Measurements from ENCODE around the gene IYD. TPM values are rescaled to one million over a fixed set of nuclear protein-coding genes. Genes with fewer than 3 reads are reported as not detected.

IYD gene
- total and polyA plus RNA-seq, 9 of the 15 experiments (the other 6 are each of a cell fraction or from before 2014, with no cell fraction given) = not detected

- DNase-seq (ENCODE audit: extremely low read depth in 1 of 4, low spot score in 3 of 4) = no peak
- no peaks in the 10 kb centered on the region for H3K9me3 ChIP-seq (replicated peaks; ENCODE audit: control insufficient read depth, insufficient read depth, low read depth, low read length)
- no peak overlapping the region for H3K9ac ChIP-seq (ENCODE audit: insufficient read depth in 1 of 2, low read depth in 2 of 2, low read length in 2 of 2)
- H3K4me1 ChIP-seq (replicated peaks in 1 of 2; ENCODE audit: control insufficient read depth in 2 of 2, insufficient read depth in 2 of 2, low read length in 2 of 2) = no peaks in the 10 kb centered on the region
- no peaks in the 10 kb centered on the region for H3K36me3 ChIP-seq (ENCODE audit: control insufficient read depth, insufficient read depth, low read length)
- WGBS (ENCODE audit: insufficient coverage, low coverage, missing lambda C conversion rate) = 2% methylated on average over 13 of the region's 13 CpGs
- CTCF ChIA-PET (ENCODE audit: low intra/inter-chr PET ratio) = no interaction called here
- no peak for ATAC-seq
- no peak overlapping the region for H3K4me2 ChIP-seq (ENCODE audit: insufficient read depth, low read length)
- in situ Hi-C loops (cut with MboI) (no loop called here), intact Hi-C loops (cut with micrococcal nuclease) (no loop called here)
- no peak overlapping the region for H2AFZ ChIP-seq (ENCODE audit: low read depth, low read length)
- peaks cover 10 to 36% of the 10 kb centered on the region in 2 experiments; a peak in 4 of 5 replicates for H3K27me3 ChIP-seq (ENCODE audit: control insufficient read depth in 2 of 2, insufficient read depth in 2 of 2, low read length in 2 of 2)
- no peaks in the 10 kb centered on the region for H3K9me1 ChIP-seq (ENCODE audit: control insufficient read depth, insufficient read depth, low read length)
- POLR2A ChIA-PET = interaction anchor here (0.8 kb wide), 1 partner anchor 90 kb away, joined by 3 read pairs; no protein-coding TSS in a partner anchor
- no peaks in the 10 kb centered on the region for H3K79me2 ChIP-seq (ENCODE audit: control insufficient read depth, insufficient read depth, low read length)
- no peak overlapping the region for H3K4me3 ChIP-seq
- H3K27ac ChIP-seq (ENCODE audit: extremely low read depth, low read depth, low read length) = no peak overlapping the region
- BruUV-seq (replicated peaks) = no TSS peak
- H4K20me1 ChIP-seq (replicated peaks; ENCODE audit: control insufficient read depth, insufficient read depth, low read length) = peaks cover 4% of the 10 kb centered on the region; the same call in 1 of the 2 replicates
- FAIRE-seq = no peak
- no peak for TF ChIP-seq HSF4 (CRISPR knock-in tag; IDR thresholded peaks at IDR 0.05; ENCODE audit: borderline replicate concordance)
- TF ChIP-seq ZNF143 (CRISPR knock-in tag; IDR thresholded peaks at IDR 0.05) = no peak
- TF ChIP-seq E2F6 (IDR thresholded peaks at IDR 0.05; ENCODE audit: borderline replicate concordance in 1 of 2, extremely low read depth in 1 of 2, insufficient read depth in 1 of 2, insufficient read length in 1 of 2, low read depth in 1 of 2, low read length in 1 of 2, poor library complexity in 1 of 2, severe bottlenecking in 1 of 2) = no peak
- no peak for TF ChIP-seq KLF13 (tag; IDR thresholded peaks at IDR 0.05; ENCODE audit: borderline replicate concordance, low read depth)
- no peak for TF ChIP-seq SIN3A (IDR thresholded peaks at IDR 0.05; ENCODE audit: borderline replicate concordance in 2 of 2, control insufficient read depth in 1 of 2, low read depth in 2 of 2, low read length in 2 of 2)
- TF ChIP-seq TRIM24 (IDR thresholded peaks at IDR 0.05) = no peak
- TF ChIP-seq ETV6 (IDR thresholded peaks at IDR 0.05; ENCODE audit: borderline replicate concordance in 1 of 2, low read depth in 2 of 2, low read length in 1 of 2) = no peak
- TF ChIP-seq ETV6 (CRISPR knock-in tag; IDR thresholded peaks at IDR 0.05; ENCODE audit: borderline replicate concordance) = no peak
- TF ChIP-seq ZFP36 (IDR thresholded peaks at IDR 0.05; ENCODE audit: low read depth, low read length, partially characterized antibody) = no peak
- no peak for TF ChIP-seq ZEB2 (IDR thresholded peaks at IDR 0.05)
- no peak for TF ChIP-seq E4F1 (CRISPR knock-in tag; IDR thresholded peaks at IDR 0.05; ENCODE audit: borderline replicate concordance)
- no peak for TF ChIP-seq TCFL5 (CRISPR knock-in tag; conservative IDR thresholded peaks at IDR 0.05)
- TF ChIP-seq RAD51 (IDR thresholded peaks at IDR 0.05; ENCODE audit: borderline replicate concordance, low read depth) = no peak
- TF ChIP-seq EGR1 (conservative IDR thresholded peaks at IDR 0.05) = no peak
- no peak for TF ChIP-seq ZNF75A (CRISPR knock-in tag; IDR thresholded peaks at IDR 0.05)
- TF ChIP-seq ETV5 (CRISPR knock-in tag; IDR thresholded peaks at IDR 0.05; ENCODE audit: low read depth) = no peak
Measured at GRCh38 chr6:150451807-150452427, 83.1 kb downstream of the IYD start.

Data from K562 (cell line).